ENCODE measurements around the gene D2HGDH. TPM values are rescaled to one million over a fixed set of nuclear protein-coding genes. Genes with fewer than 3 reads are reported as not detected.

Gene D2HGDH
- total RNA-seq, 1 experiment from 2014 or later = 53.3 TPM

Other genes starting within 250 kb of the D2HGDH start
- 149 and 159 TPM in 2 replicates for gene STK25, start 226.0 kb upstream of the D2HGDH start, total RNA-seq (2022)
- 30.1 and 35.0 TPM in 2 replicates for gene BOK, start 175.9 kb upstream of the D2HGDH start, total RNA-seq (2022)
- 53.6 and 57.5 TPM in 2 replicates for gene THAP4, start 97.5 kb upstream of the D2HGDH start, total RNA-seq (2022)
- 93.0 and 95.3 TPM in 2 replicates for gene ATG4B, start 96.9 kb upstream of the D2HGDH start, total RNA-seq (2022)
- gene DTYMK, start 47.8 kb upstream of the D2HGDH start, total RNA-seq (2022) = 67.6 and 80.7 TPM in 2 replicates
- gene ING5, start 32.6 kb upstream of the D2HGDH start, total RNA-seq (2022) = 29.3 and 35.1 TPM in 2 replicates
- gene GAL3ST2, start 42.2 kb downstream of the D2HGDH start, total RNA-seq (2022) = 0.27 TPM in 1 of 2 replicates, not detected in the other
- 0.14 and 0.37 TPM in 2 replicates for gene NEU4, start 74.6 kb downstream of the D2HGDH start, total RNA-seq (2022)
- gene PDCD1, start 124.3 kb downstream of the D2HGDH start, total RNA-seq (2022) = not detected in 2 replicates
- not detected in 2 replicates for gene RTP5, start 135.1 kb downstream of the D2HGDH start, total RNA-seq (2022)